ENCODE results near the gene RPS6KA4.
"Not testable (repeated sequence)": the region's sequence is repeated elsewhere in the genome, so short reads cannot be mapped to it uniquely, and the experiment has no call there.

- TF ChIP-seq CTCF (IDR thresholded peaks at IDR 0.05); ZFX (IDR thresholded peaks at IDR 0.05; ENCODE audit: borderline replicate concordance): not testable (repeated sequence)
These were observed 59.3 kb downstream of the RPS6KA4 start for GRCh38 chr11:64418233-64418632.

All from 22Rv1 (cell line).